Karpas-422 (cell line): ENCODE data around the gene ERC1. TPM values are rescaled to one million over a fixed set of nuclear protein-coding genes. Genes with fewer than 3 reads are reported as not detected.

Experiments
- DNase-seq: peaks from one replicate; pipeline ENCODE4 v3.0.0-alpha.2; 2015
- H2AFZ ChIP-seq: fragments of 200-600 bp; sonication (generic); 2 replicates; pipeline ENCODE4 v1.6.1; 2014; ENCODE audit warnings: antibody characterized with exemption, low read length, mixed read lengths
- H3K27ac ChIP-seq: fragments of 200-600 bp; sonication (generic); 2 replicates; pipeline ENCODE4 v1.5.1; 2014; ENCODE audit warnings: mild to moderate bottlenecking, low read length, moderate library complexity
- H3K27me3 ChIP-seq: fragments of 200-600 bp; sonication (generic); 2 replicates; pipeline ENCODE4 v1.6.1; 2014; ENCODE audit warnings: low read length, mixed read lengths
- H3K36me3 ChIP-seq: fragments of 200-600 bp; sonication (generic); 2 replicates; pipeline ENCODE4 v1.6.1; 2014; ENCODE audit warnings: low read length, mixed read lengths; ENCODE audit not compliant: insufficient read depth
- H3K4me1 ChIP-seq: fragments of 200-600 bp; sonication (generic); 2 replicates; pipeline ENCODE4 v1.6.1; 2014; ENCODE audit warnings: mild to moderate bottlenecking, low read length, mixed read lengths
- H3K4me2 ChIP-seq: fragments of 200-600 bp; sonication (generic); 2 replicates; pipeline ENCODE4 v1.6.1; 2014; ENCODE audit warnings: low read length, low read depth, mild to moderate bottlenecking; ENCODE audit not compliant: poor library complexity, severe bottlenecking
- H3K4me3 ChIP-seq: fragments of 200-600 bp; sonication (generic); 2 replicates; pipeline ENCODE4 v1.5.1; 2014; ENCODE audit warnings: mild to moderate bottlenecking, antibody characterized with exemption, low read length, mixed read lengths
- H3K79me2 ChIP-seq: fragments of 200-600 bp; sonication (generic); 2 replicates; pipeline ENCODE4 v1.6.1; 2014; ENCODE audit warnings: mild to moderate bottlenecking, low read length, mixed read lengths
- H3K9ac ChIP-seq: fragments of 200-600 bp; sonication (generic); 2 replicates; pipeline ENCODE4 v1.6.0; 2014; ENCODE audit warnings: low read length
- H3K9me2 ChIP-seq: fragments of 200-600 bp; sonication (generic), shearing (Covaris generic); replicated peaks from 2 replicates; pipeline ENCODE4 v1.6.0; 2014; ENCODE audit warnings: mild to moderate bottlenecking, low read length, moderate library complexity; ENCODE audit not compliant: insufficient read depth
- H3K9me3 ChIP-seq: fragments of 300-700, 200-600 bp; sonication (generic); 2 replicates; pipeline ENCODE4 v1.6.1; 2014; ENCODE audit warnings: low read length, mixed read lengths
- H4K20me1 ChIP-seq: fragments of 200-600 bp; sonication (generic); 2 replicates; pipeline ENCODE4 v1.6.1; 2014; ENCODE audit warnings: mild to moderate bottlenecking, antibody characterized with exemption, low read length, low read depth; ENCODE audit not compliant: insufficient read depth
- total RNA-seq: library from RNA; depleted of rRNA; stranded (reverse); fragments of >200 nt; shearing (Covaris generic); gene quantifications from 2 replicates; pipeline ENCODE4 v1.2.3, GENCODE V29; 2014; ENCODE audit warnings: low replicate concordance

Gene ERC1
- total RNA-seq, 1 experiment from 2014 or later = 20.3 TPM

- DNase-seq = no peak
- Histone ChIP-seq H3K4me1 (peaks cover 9% of the 10 kb centered on the region), H3K9ac (no peak overlapping the region), H3K79me2 (no peaks in the 10 kb centered on the region), H3K4me3 (no peak overlapping the region), H2AFZ (no peak overlapping the region), H3K9me2 (no peaks in the 10 kb centered on the region), H4K20me1 (no peaks in the 10 kb centered on the region), H3K36me3 (no peaks in the 10 kb centered on the region), H3K27me3 (no peaks in the 10 kb centered on the region), H3K4me2 (no peak overlapping the region), H3K27ac (no peak overlapping the region), H3K9me3 (no peaks in the 10 kb centered on the region)
Observed at GRCh38 chr12:1523558-1524050, 532.6 kb downstream of the ERC1 start.

GRCh38 chr12:1525858-1526257 is 534.8 kb downstream of the ERC1 start:
- DNase-seq = no peak
- Histone ChIP-seq H3K36me3 (no peaks in the 10 kb centered on the region), H3K27me3 (no peaks in the 10 kb centered on the region), H3K9ac (no peak overlapping the region), H3K4me1 (peaks cover 9% of the 10 kb centered on the region), H3K27ac (no peak overlapping the region), H3K9me2 (no peaks in the 10 kb centered on the region), H4K20me1 (no peaks in the 10 kb centered on the region), H3K4me3 (no peak overlapping the region), H3K9me3 (no peaks in the 10 kb centered on the region), H2AFZ (no peak overlapping the region), H3K4me2 (no peak overlapping the region), H3K79me2 (no peaks in the 10 kb centered on the region)

- H3K9ac ChIP-seq = no peak overlapping the region
- no peaks in the 10 kb centered on the region for H3K27me3 ChIP-seq
- no peak overlapping the region for H3K27ac ChIP-seq
- H4K20me1 ChIP-seq = no peaks in the 10 kb centered on the region
- H3K9me3 ChIP-seq = no peaks in the 10 kb centered on the region
- no peak for DNase-seq
- no peak overlapping the region for H3K4me3 ChIP-seq
- H3K36me3 ChIP-seq = no peaks in the 10 kb centered on the region
- no peak overlapping the region for H2AFZ ChIP-seq
- H3K9me2 ChIP-seq = no peaks in the 10 kb centered on the region
- peaks cover 22% of the 10 kb centered on the region for H3K4me1 ChIP-seq
- no peak overlapping the region for H3K4me2 ChIP-seq
- H3K79me2 ChIP-seq = no peaks in the 10 kb centered on the region
Observed at GRCh38 chr12:1527789-1528188, 536.8 kb downstream of the ERC1 start.

GRCh38 chr12:1528791-1529190 is 537.8 kb downstream of the ERC1 start:
- Histone ChIP-seq H3K79me2 (no peaks in the 10 kb centered on the region), H3K9ac (no peak overlapping the region), H3K4me2 (no peak overlapping the region), H3K27ac (no peak overlapping the region), H3K9me3 (no peaks in the 10 kb centered on the region), H2AFZ (no peak overlapping the region), H3K4me3 (no peak overlapping the region), H3K9me2 (no peaks in the 10 kb centered on the region), H4K20me1 (no peaks in the 10 kb centered on the region), H3K27me3 (no peaks in the 10 kb centered on the region), H3K4me1 (peaks cover 32% of the 10 kb centered on the region), H3K36me3 (no peaks in the 10 kb centered on the region)
- no peak for DNase-seq

- no peak overlapping the region for H3K4me2 ChIP-seq
- H3K36me3 ChIP-seq = no peaks in the 10 kb centered on the region
- H2AFZ ChIP-seq = no peak overlapping the region
- no peaks in the 10 kb centered on the region for H4K20me1 ChIP-seq
- H3K9ac ChIP-seq = no peak overlapping the region
- H3K9me3 ChIP-seq = no peaks in the 10 kb centered on the region
- no peak for DNase-seq
- H3K9me2 ChIP-seq = no peaks in the 10 kb centered on the region
- no peaks in the 10 kb centered on the region for H3K79me2 ChIP-seq
- no peak overlapping the region for H3K4me3 ChIP-seq
- H3K27ac ChIP-seq = no peak overlapping the region
- H3K27me3 ChIP-seq = no peaks in the 10 kb centered on the region
- H3K4me1 ChIP-seq = peaks cover 37% of the 10 kb centered on the region
Observed at GRCh38 chr12:1529228-1529861, 538.3 kb downstream of the ERC1 start.

GRCh38 chr12:1529862-1530591 is 539.0 kb downstream of the ERC1 start:
- Histone ChIP-seq H3K27ac (no peak overlapping the region), H3K9ac (no peak overlapping the region), H3K4me1 (peaks cover 43% of the 10 kb centered on the region), H2AFZ (no peak overlapping the region), H3K79me2 (no peaks in the 10 kb centered on the region), H3K4me2 (no peak overlapping the region), H3K36me3 (no peaks in the 10 kb centered on the region), H4K20me1 (no peaks in the 10 kb centered on the region), H3K9me3 (no peaks in the 10 kb centered on the region), H3K27me3 (no peaks in the 10 kb centered on the region), H3K9me2 (no peaks in the 10 kb centered on the region), H3K4me3 (no peak overlapping the region; the same call in 1 of the 2 replicates)
- no peak for DNase-seq

GRCh38 chr12:1530592-1531152 is 539.6 kb downstream of the ERC1 start:
- Histone ChIP-seq H3K9me3 (no peaks in the 10 kb centered on the region), H4K20me1 (no peaks in the 10 kb centered on the region), H3K27ac (no peak overlapping the region), H3K27me3 (no peaks in the 10 kb centered on the region), H3K4me2 (no peak overlapping the region), H3K9me2 (no peaks in the 10 kb centered on the region), H3K36me3 (no peaks in the 10 kb centered on the region), H3K4me3 (no peak overlapping the region; the same call in 1 of the 2 replicates), H3K79me2 (no peaks in the 10 kb centered on the region), H3K9ac (no peak overlapping the region), H2AFZ (no peak overlapping the region), H3K4me1 (peaks cover 38% of the 10 kb centered on the region)
- no peak for DNase-seq

GRCh38 chr12:1531153-1531653 is 540.2 kb downstream of the ERC1 start:
- H3K79me2 ChIP-seq = no peaks in the 10 kb centered on the region
- no peak for DNase-seq
- H3K27me3 ChIP-seq = no peaks in the 10 kb centered on the region
- H3K4me1 ChIP-seq = peaks cover 34% of the 10 kb centered on the region
- no peaks in the 10 kb centered on the region for H4K20me1 ChIP-seq
- no peak overlapping the region for H3K4me3 ChIP-seq
- no peaks in the 10 kb centered on the region for H3K36me3 ChIP-seq
- no peak overlapping the region for H3K4me2 ChIP-seq
- H2AFZ ChIP-seq = no peak overlapping the region
- no peaks in the 10 kb centered on the region for H3K9me3 ChIP-seq
- no peaks in the 10 kb centered on the region for H3K9me2 ChIP-seq
- H3K9ac ChIP-seq = no peak overlapping the region
- H3K27ac ChIP-seq = no peak overlapping the region
